B cell (primary cell): ENCODE data around the gene MEN1.

Experiments
- EZH2 ChIP-seq: IDR thresholded peaks from 2 replicates; pipeline ENCODE4 v1.6.1; 2012; ENCODE audit warnings: borderline replicate concordance, low read depth, mild to moderate bottlenecking, moderate library complexity, low read length; ENCODE audit not compliant: insufficient read depth, poor library complexity, severe bottlenecking
- TF ChIP-seq, protein P1 (sequence below): fragments of 200-600 bp; IDR thresholded peaks from one replicate; pipeline ENCODE4 v1.8.0; 2022; ENCODE audit warnings: antibody characterized with exemption, mild to moderate bottlenecking

GRCh38 chr11:64850979-64851567 is 40.7 kb upstream of the MEN1 start:
- TF ChIP-seq, protein P1, sequence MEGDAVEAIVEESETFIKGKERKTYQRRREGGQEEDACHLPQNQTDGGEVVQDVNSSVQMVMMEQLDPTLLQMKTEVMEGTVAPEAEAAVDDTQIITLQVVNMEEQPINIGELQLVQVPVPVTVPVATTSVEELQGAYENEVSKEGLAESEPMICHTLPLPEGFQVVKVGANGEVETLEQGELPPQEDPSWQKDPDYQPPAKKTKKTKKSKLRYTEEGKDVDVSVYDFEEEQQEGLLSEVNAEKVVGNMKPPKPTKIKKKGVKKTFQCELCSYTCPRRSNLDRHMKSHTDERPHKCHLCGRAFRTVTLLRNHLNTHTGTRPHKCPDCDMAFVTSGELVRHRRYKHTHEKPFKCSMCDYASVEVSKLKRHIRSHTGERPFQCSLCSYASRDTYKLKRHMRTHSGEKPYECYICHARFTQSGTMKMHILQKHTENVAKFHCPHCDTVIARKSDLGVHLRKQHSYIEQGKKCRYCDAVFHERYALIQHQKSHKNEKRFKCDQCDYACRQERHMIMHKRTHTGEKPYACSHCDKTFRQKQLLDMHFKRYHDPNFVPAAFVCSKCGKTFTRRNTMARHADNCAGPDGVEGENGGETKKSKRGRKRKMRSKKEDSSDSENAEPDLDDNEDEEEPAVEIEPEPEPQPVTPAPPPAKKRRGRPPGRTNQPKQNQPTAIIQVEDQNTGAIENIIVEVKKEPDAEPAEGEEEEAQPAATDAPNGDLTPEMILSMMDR = no peak
- TF ChIP-seq EZH2 = no peak
